Endometrial microvascular endothelial cells (primary cell): ENCODE measurements around the gene IGLL1. TPM values are rescaled to one million over a fixed set of nuclear protein-coding genes. Genes with fewer than 3 reads are reported as not detected.

Experiments
- total RNA-seq: library from RNA; depleted of rRNA; stranded (reverse); fragments of >200 nt; gene quantifications from one replicate; pipeline ENCODE4 v1.2.3, GENCODE V29; 2015; ENCODE audit errors: inconsistent ontology term

Gene IGLL1
- total RNA-seq, 1 donor from 2014 or later, result not detected

Other genes with a start within 250 kb of the IGLL1 start
- not detected for gene DRICH1, start 52.0 kb upstream of the IGLL1 start, total RNA-seq
- not detected for gene RGL4, start 110.7 kb upstream of the IGLL1 start, total RNA-seq
- 1.6 TPM for gene ZNF70, start 170.8 kb upstream of the IGLL1 start, total RNA-seq
- not detected for gene VPREB3, start 174.1 kb upstream of the IGLL1 start, total RNA-seq
- gene C22orf15, start 182.7 kb upstream of the IGLL1 start, total RNA-seq, result not detected
- 9.7 TPM for gene CHCHD10, start 187.7 kb upstream of the IGLL1 start, total RNA-seq
- 2.4 TPM for gene MMP11, start 192.6 kb upstream of the IGLL1 start, total RNA-seq
- 141 TPM for gene SMARCB1, start 206.7 kb upstream of the IGLL1 start, total RNA-seq